ENCODE measurements around the gene HDGFL2.

GRCh38 chr19:4519172-4519496 lies 47.0 kb downstream of the HDGFL2 start:
- TF ChIP-seq IKZF2 (IDR thresholded peaks at IDR 0.05) (no peak), REST (IDR thresholded peaks at IDR 0.05; ENCODE audit: low read depth, low read length) (no peak), RCOR1 (conservative IDR thresholded peaks at IDR 0.05; ENCODE audit: low read depth, low read length) (no peak), ETV6 (conservative IDR thresholded peaks at IDR 0.05 in 1 of 2, IDR thresholded peaks at IDR 0.05 in 1 of 2; ENCODE audit: borderline replicate concordance in 1 of 2, low read depth in 1 of 2) (no peak)

Measured in GM12878 (cell line).